VCaP (cell line): Measurements from ENCODE around the gene PARP4.
"Not testable (repeated sequence)": the region's sequence is repeated elsewhere in the genome, so short reads cannot be mapped to it uniquely, and the experiment has no call there.

ENCODE experiments used
- H3K27ac ChIP-seq: fragments of 450-650 bp; 2 replicates; pipeline ENCODE4 v1.5.1; 2017
- CTCF ChIP-seq: fragments of 450-650 bp; conservative IDR thresholded peaks from 2 replicates; pipeline ENCODE4 v1.5.1; 2017; ENCODE audit warnings: mild to moderate bottlenecking, moderate library complexity

Gene PARP4

GRCh38 chr13:24396821-24397220 is 115.8 kb downstream of the PARP4 start:
- TF ChIP-seq CTCF: no peak
- H3K27ac ChIP-seq: no peak overlapping the region

GRCh38 chr13:24392972-24393371 is 119.6 kb downstream of the PARP4 start:
- no peak for TF ChIP-seq CTCF
- no peak overlapping the region for H3K27ac ChIP-seq

- H3K27ac ChIP-seq: not testable (repeated sequence)
These were observed 120.6 kb downstream of the PARP4 start for GRCh38 chr13:24391771-24392683.

- H3K27ac ChIP-seq: not testable (repeated sequence)
These were observed 121.8 kb downstream of the PARP4 start for GRCh38 chr13:24390795-24391194.

- H3K27ac ChIP-seq: no peak overlapping the region
- TF ChIP-seq CTCF: no peak
These were observed 123.1 kb downstream of the PARP4 start for GRCh38 chr13:24389506-24389905.

- not testable (repeated sequence) for H3K27ac ChIP-seq
These were observed 123.8 kb downstream of the PARP4 start for GRCh38 chr13:24388743-24389142.

GRCh38 chr13:24386816-24387708 is 125.5 kb downstream of the PARP4 start:
- no peak for TF ChIP-seq CTCF
- H3K27ac ChIP-seq: no peak overlapping the region

GRCh38 chr13:24385902-24386301 is 126.7 kb downstream of the PARP4 start:
- no peak for TF ChIP-seq CTCF
- no peak overlapping the region for H3K27ac ChIP-seq

- not testable (repeated sequence) for H3K27ac ChIP-seq
These were observed 127.6 kb downstream of the PARP4 start for GRCh38 chr13:24384946-24385345.

- H3K27ac ChIP-seq: not testable (repeated sequence)
These were observed 128.5 kb downstream of the PARP4 start for GRCh38 chr13:24384091-24384490.
